ENCODE results near the gene KCNQ1.

GRCh38 chr11:2675540-2675939 is 230.7 kb downstream of the KCNQ1 start:
- TF ChIP-seq, protein P1, sequence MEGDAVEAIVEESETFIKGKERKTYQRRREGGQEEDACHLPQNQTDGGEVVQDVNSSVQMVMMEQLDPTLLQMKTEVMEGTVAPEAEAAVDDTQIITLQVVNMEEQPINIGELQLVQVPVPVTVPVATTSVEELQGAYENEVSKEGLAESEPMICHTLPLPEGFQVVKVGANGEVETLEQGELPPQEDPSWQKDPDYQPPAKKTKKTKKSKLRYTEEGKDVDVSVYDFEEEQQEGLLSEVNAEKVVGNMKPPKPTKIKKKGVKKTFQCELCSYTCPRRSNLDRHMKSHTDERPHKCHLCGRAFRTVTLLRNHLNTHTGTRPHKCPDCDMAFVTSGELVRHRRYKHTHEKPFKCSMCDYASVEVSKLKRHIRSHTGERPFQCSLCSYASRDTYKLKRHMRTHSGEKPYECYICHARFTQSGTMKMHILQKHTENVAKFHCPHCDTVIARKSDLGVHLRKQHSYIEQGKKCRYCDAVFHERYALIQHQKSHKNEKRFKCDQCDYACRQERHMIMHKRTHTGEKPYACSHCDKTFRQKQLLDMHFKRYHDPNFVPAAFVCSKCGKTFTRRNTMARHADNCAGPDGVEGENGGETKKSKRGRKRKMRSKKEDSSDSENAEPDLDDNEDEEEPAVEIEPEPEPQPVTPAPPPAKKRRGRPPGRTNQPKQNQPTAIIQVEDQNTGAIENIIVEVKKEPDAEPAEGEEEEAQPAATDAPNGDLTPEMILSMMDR (IDR thresholded peaks at IDR 0.05; ENCODE audit: extremely low read depth in 1 of 2, insufficient read depth in 1 of 2, low read depth in 1 of 2, low read length in 2 of 2): no peak
- TF ChIP-seq POLR2A (IDR thresholded peaks at IDR 0.05; ENCODE audit: low read depth, low read length) (no peak), POLR2AphosphoS5 (IDR thresholded peaks at IDR 0.05; ENCODE audit: insufficient read depth, low read depth, low read length) (no peak), EZH2 (IDR thresholded peaks at IDR 0.05; ENCODE audit: borderline replicate concordance, low read depth, low read length, severe bottlenecking) (no peak), MYC (IDR thresholded peaks at IDR 0.05; ENCODE audit: low read depth, low read length) (no peak)
